Keratinocyte (primary cell): ENCODE data around the gene PPP4C. TPM values are rescaled to one million over a fixed set of nuclear protein-coding genes. Genes with fewer than 3 reads are reported as not detected.

Experiments used
- DNase-seq: peaks from one replicate; pipeline ENCODE4 v3.0.0-alpha.2; 2011; ENCODE audit warnings: low read depth, missing footprints, low spot score
- FAIRE-seq: peaks from 2 replicates; lab custom pipeline; 2011; peaks lifted over from hg19 to GRCh38; lab: Jason Lieb, UNC
- H2AFZ ChIP-seq: 2 replicates; pipeline ENCODE4 v1.6.0; 2012; ENCODE audit warnings: low read length, control low read depth, inconsistent platforms; ENCODE audit not compliant: control insufficient read depth
- H3K27ac ChIP-seq: 2 replicates; pipeline ENCODE4 v1.5.1; 2011; ENCODE audit warnings: low read length; ENCODE audit not compliant: control insufficient read depth, insufficient read depth
- H3K27me3 ChIP-seq: 3 replicates; pipeline ENCODE4 v1.6.0; 2011; ENCODE audit warnings: low read length; ENCODE audit not compliant: control insufficient read depth, insufficient read depth; ENCODE audit errors: extremely low read depth
- H3K36me3 ChIP-seq, 2 experiments: 2 replicates in 1 of 2; 3 replicates in 1 of 2; pipeline ENCODE4 v1.5.1; 2011; ENCODE audit warnings: low read length in 2 of 2, mild to moderate bottlenecking in 1 of 2; ENCODE audit not compliant: control insufficient read depth in 2 of 2, insufficient read depth in 2 of 2; ENCODE audit errors: extremely low read depth in 1 of 2
- H3K4me1 ChIP-seq: 3 replicates; pipeline ENCODE4 v1.5.1; 2011; ENCODE audit warnings: low read length; ENCODE audit not compliant: control insufficient read depth, insufficient read depth; ENCODE audit errors: extremely low read depth
- H3K4me2 ChIP-seq: 3 replicates; pipeline ENCODE4 v1.6.0; 2011; ENCODE audit warnings: low read depth, low read length; ENCODE audit not compliant: control insufficient read depth, insufficient read depth; ENCODE audit errors: extremely low read depth
- H3K4me3 ChIP-seq, 3 experiments: fragments of 200-600 bp in 1 of 3; sonication (generic) in 1 of 3; 2 replicates in 2 of 3; 3 replicates in 1 of 3; pipeline ENCODE4 v1.5.1; 2011 to 2016; ENCODE audit warnings: low read length in 3 of 3, mild to moderate bottlenecking in 3 of 3, control low read depth in 2 of 3, inconsistent platforms in 1 of 3, low read depth in 1 of 3, mixed read lengths in 1 of 3, mixed run types in 1 of 3, moderate library complexity in 1 of 3; ENCODE audit not compliant: control insufficient read depth in 2 of 3, insufficient read depth in 2 of 3; ENCODE audit errors: extremely low read depth in 1 of 3
- H3K79me2 ChIP-seq: 2 replicates; pipeline ENCODE4 v1.6.0; 2012; ENCODE audit warnings: low read length; ENCODE audit not compliant: control insufficient read depth, insufficient read depth
- H3K9ac ChIP-seq: 3 replicates; pipeline ENCODE4 v1.6.0; 2011; ENCODE audit warnings: low read length; ENCODE audit not compliant: control insufficient read depth, insufficient read depth; ENCODE audit errors: extremely low read depth
- H3K9me1 ChIP-seq: 3 replicates; pipeline ENCODE4 v1.6.0; 2011; ENCODE audit warnings: low read length; ENCODE audit not compliant: control insufficient read depth, insufficient read depth; ENCODE audit errors: extremely low read depth
- H3K9me3 ChIP-seq: 2 replicates; pipeline ENCODE4 v1.5.1; 2012; ENCODE audit warnings: low read depth, low read length; ENCODE audit not compliant: control insufficient read depth
- H4K20me1 ChIP-seq: 3 replicates; pipeline ENCODE4 v1.6.0; 2011; ENCODE audit warnings: low read length; ENCODE audit not compliant: control insufficient read depth, insufficient read depth; ENCODE audit errors: extremely low read depth
- EZH2 ChIP-seq: IDR thresholded peaks from one replicate; pipeline ENCODE4 v1.6.1; 2012; ENCODE audit warnings: inconsistent platforms, mild to moderate bottlenecking, low read length, moderate library complexity
- dilution Hi-C: fragments of 300-500 bp; cut with MboI; formaldehyde crosslinking; loops from one replicate; pipeline ENCODE4 v1.7.0; 2020; ENCODE audit warnings: low sequenced_read_pairs; ENCODE audit not compliant: extremely low pct_ligation_motif_present
- polyA plus RNA-seq, 5 experiments: library from polyadenylated mRNA; depleted of rRNA in 3 of 5; stranded (reverse) in 3 of 5; stranded (forward) in 1 of 5; unstranded in 1 of 5; fragments of >200 nt; gene quantifications; 1 replicate in 1 of 5; 2 replicates in 3 of 5; 3 replicates in 1 of 5; pipeline versions ENCODE4 v1.2.1 to v1.2.3, GENCODE V29; 2011 to 2012; ENCODE audit warnings: missing spikeins in 2 of 5, low read depth in 1 of 5, low replicate concordance in 1 of 5
- TF ChIP-seq, protein P1 (sequence below), 3 experiments: IDR thresholded peaks in 1 of 3; conservative IDR thresholded peaks in 1 of 3; optimal IDR thresholded peaks in 1 of 3; 2 replicates in 2 of 3; 3 replicates in 1 of 3; pipeline versions ENCODE3 to v1.5.1; 2011; ENCODE audit warnings: low read length in 3 of 3, mild to moderate bottlenecking in 3 of 3, moderate library complexity in 2 of 3, control low read depth in 1 of 3, inconsistent platforms in 1 of 3; ENCODE audit not compliant: insufficient read depth in 2 of 3; ENCODE audit errors: extremely low read depth in 1 of 3

The PPP4C gene
- polyA plus RNA-seq, 1 donor (not counting 4 experiments of a cell fraction or from before 2014, with no cell fraction given), result 124 TPM

- H3K4me3 ChIP-seq, result peak overlapping the region; percentile 81 to 87 (median 83)
These were observed 11.7 kb upstream of the PPP4C start for GRCh38 chr16:30063893-30064728.

DNA sequence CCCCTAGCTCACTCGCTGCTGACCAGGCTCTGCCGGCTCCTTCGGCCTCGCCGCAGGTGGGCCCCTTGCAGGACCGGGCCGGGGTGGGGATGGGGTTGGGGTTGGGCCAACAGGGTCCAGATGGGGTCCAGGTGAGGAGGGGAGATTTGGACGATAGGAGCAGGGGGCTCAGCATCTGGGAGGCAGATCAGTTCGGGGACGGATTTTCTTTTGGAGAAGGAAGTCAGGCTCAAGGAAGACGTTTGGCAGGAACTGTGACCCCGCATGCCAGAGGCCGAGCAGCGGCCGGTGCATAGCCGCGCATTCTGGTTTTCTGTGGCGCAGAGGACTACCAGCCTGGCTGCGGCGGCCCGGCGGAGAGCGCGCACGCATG, 11.1 kb upstream of the PPP4C start:
- peak overlapping the region; percentile 81 to 87 (median 83) for H3K4me3 ChIP-seq
- H4K20me1 ChIP-seq, result peaks cover 32% of the 10 kb centered on the region
- DNase-seq (no peak), FAIRE-seq (no peak)
- H3K9me3 ChIP-seq, result no peaks in the 10 kb centered on the region
- no peaks in the 10 kb centered on the region for H3K9me1 ChIP-seq
- peaks cover 45% of the 10 kb centered on the region for H3K79me2 ChIP-seq
- H3K36me3 ChIP-seq, result peaks cover 27 to 31% of the 10 kb centered on the region in 2 experiments
- dilution Hi-C loops, result no loop called here
- H3K27ac ChIP-seq, result peak overlapping the region; percentile 92
- H3K4me1 ChIP-seq, result peaks cover 35% of the 10 kb centered on the region
- TF ChIP-seq EZH2, result no peak
- TF ChIP-seq, protein P1, sequence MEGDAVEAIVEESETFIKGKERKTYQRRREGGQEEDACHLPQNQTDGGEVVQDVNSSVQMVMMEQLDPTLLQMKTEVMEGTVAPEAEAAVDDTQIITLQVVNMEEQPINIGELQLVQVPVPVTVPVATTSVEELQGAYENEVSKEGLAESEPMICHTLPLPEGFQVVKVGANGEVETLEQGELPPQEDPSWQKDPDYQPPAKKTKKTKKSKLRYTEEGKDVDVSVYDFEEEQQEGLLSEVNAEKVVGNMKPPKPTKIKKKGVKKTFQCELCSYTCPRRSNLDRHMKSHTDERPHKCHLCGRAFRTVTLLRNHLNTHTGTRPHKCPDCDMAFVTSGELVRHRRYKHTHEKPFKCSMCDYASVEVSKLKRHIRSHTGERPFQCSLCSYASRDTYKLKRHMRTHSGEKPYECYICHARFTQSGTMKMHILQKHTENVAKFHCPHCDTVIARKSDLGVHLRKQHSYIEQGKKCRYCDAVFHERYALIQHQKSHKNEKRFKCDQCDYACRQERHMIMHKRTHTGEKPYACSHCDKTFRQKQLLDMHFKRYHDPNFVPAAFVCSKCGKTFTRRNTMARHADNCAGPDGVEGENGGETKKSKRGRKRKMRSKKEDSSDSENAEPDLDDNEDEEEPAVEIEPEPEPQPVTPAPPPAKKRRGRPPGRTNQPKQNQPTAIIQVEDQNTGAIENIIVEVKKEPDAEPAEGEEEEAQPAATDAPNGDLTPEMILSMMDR (optimal IDR thresholded peaks at IDR 0.05 in 1 of 3, IDR thresholded peaks at IDR 0.05 in 1 of 3, conservative IDR thresholded peaks at IDR 0.05 in 1 of 3; ENCODE audit: extremely low read depth in 1 of 3, insufficient read depth in 2 of 3, low read length in 3 of 3), result no peak
- H3K27me3 ChIP-seq, result no peaks in the 10 kb centered on the region
- peak overlapping the region; percentile 58 for H2AFZ ChIP-seq
- H3K4me2 ChIP-seq, result peak overlapping the region; percentile 96
- H3K9ac ChIP-seq, result peak overlapping the region; percentile 95

More at GRCh38 chr16:30063893-30064728, 11.7 kb upstream of the PPP4C start:
- dilution Hi-C loops, result no loop called here
- Histone ChIP-seq H3K9ac (peak overlapping the region; percentile 95), H2AFZ (peak overlapping the region; percentile 60), H3K79me2 (peaks cover 39% of the 10 kb centered on the region), H3K4me1 (peaks cover 30% of the 10 kb centered on the region), H3K27ac (peak overlapping the region; percentile 92), H3K9me1 (no peaks in the 10 kb centered on the region), H4K20me1 (peaks cover 26% of the 10 kb centered on the region), H3K4me2 (peak overlapping the region; percentile 96), H3K27me3 (no peaks in the 10 kb centered on the region), H3K36me3 (peaks cover 21 to 25% of the 10 kb centered on the region in 2 experiments), H3K9me3 (no peaks in the 10 kb centered on the region)
- TF ChIP-seq, protein P1 (optimal IDR thresholded peaks at IDR 0.05 in 1 of 3, IDR thresholded peaks at IDR 0.05 in 1 of 3, conservative IDR thresholded peaks at IDR 0.05 in 1 of 3; ENCODE audit: extremely low read depth in 1 of 3, insufficient read depth in 2 of 3, low read length in 3 of 3), result peak in 2 of 3 experiments; percentile 35 to 71
- TF ChIP-seq EZH2, result no peak
- FAIRE-seq (no peak), DNase-seq (no peak)
